ENCODE results near the gene TXNRD1. TPM values are rescaled to one million over a fixed set of nuclear protein-coding genes. Genes with fewer than 3 reads are reported as not detected.

TXNRD1 gene
- total and polyA plus RNA-seq, 2 donors (not counting 1 experiment from before 2014, with no cell fraction given) = 436 to 1,000 TPM

- no peak overlapping the region for H3K4me3 ChIP-seq (replicated peaks in 1 of 4; ENCODE audit: control extremely low read depth in 1 of 4, insufficient read depth in 1 of 4, low read depth in 3 of 4, low read length in 4 of 4)
- H3K36me3 ChIP-seq (ENCODE audit: control insufficient read depth, insufficient read depth, low read length) = no peaks in the 10 kb centered on the region
- no peak overlapping the region for H3K27ac ChIP-seq (ENCODE audit: insufficient read depth, low read length)
- TF ChIP-seq, protein P1, sequence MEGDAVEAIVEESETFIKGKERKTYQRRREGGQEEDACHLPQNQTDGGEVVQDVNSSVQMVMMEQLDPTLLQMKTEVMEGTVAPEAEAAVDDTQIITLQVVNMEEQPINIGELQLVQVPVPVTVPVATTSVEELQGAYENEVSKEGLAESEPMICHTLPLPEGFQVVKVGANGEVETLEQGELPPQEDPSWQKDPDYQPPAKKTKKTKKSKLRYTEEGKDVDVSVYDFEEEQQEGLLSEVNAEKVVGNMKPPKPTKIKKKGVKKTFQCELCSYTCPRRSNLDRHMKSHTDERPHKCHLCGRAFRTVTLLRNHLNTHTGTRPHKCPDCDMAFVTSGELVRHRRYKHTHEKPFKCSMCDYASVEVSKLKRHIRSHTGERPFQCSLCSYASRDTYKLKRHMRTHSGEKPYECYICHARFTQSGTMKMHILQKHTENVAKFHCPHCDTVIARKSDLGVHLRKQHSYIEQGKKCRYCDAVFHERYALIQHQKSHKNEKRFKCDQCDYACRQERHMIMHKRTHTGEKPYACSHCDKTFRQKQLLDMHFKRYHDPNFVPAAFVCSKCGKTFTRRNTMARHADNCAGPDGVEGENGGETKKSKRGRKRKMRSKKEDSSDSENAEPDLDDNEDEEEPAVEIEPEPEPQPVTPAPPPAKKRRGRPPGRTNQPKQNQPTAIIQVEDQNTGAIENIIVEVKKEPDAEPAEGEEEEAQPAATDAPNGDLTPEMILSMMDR (conservative IDR thresholded peaks at IDR 0.05 in 1 of 2, IDR thresholded peaks at IDR 0.05 in 1 of 2; ENCODE audit: low read depth in 1 of 2, low read length in 2 of 2) = no peak
- TF ChIP-seq EZH2 (IDR thresholded peaks at IDR 0.05; ENCODE audit: low read length, missing control alignments) = no peak
- no peak overlapping the region for H2AFZ ChIP-seq (ENCODE audit: low read length)
- no peak overlapping the region for H3K9ac ChIP-seq (ENCODE audit: insufficient read depth, low read length)
- no peaks in the 10 kb centered on the region for H3K4me1 ChIP-seq (ENCODE audit: control insufficient read depth, extremely low read depth, insufficient read depth, low read length)
- no peaks in the 10 kb centered on the region for H3K79me2 ChIP-seq (ENCODE audit: control insufficient read depth, insufficient read depth, low read length)
- no peaks in the 10 kb centered on the region for H4K20me1 ChIP-seq (ENCODE audit: control insufficient read depth, extremely low read depth, insufficient read depth, low read length)
- H3K4me2 ChIP-seq (ENCODE audit: extremely low read depth, insufficient read depth, low read length) = no peak overlapping the region
- no peaks in the 10 kb centered on the region for H3K9me3 ChIP-seq (ENCODE audit: control insufficient read depth, insufficient read depth, low read depth, low read length)
- no peaks in the 10 kb centered on the region for H3K27me3 ChIP-seq (ENCODE audit: control insufficient read depth, insufficient read depth, low read length)
- DNase-seq (ENCODE audit: low read depth in 2 of 2) = no peak
Observed at GRCh38 chr12:104187446-104188155, 28.0 kb upstream of the TXNRD1 start.

GRCh38 chr12:104188534-104188933 lies 27.0 kb upstream of the TXNRD1 start:
- no peak overlapping the region for H3K27ac ChIP-seq (ENCODE audit: insufficient read depth, low read length)
- no peak overlapping the region for H3K4me2 ChIP-seq (ENCODE audit: extremely low read depth, insufficient read depth, low read length)
- H3K79me2 ChIP-seq (ENCODE audit: control insufficient read depth, insufficient read depth, low read length) = no peaks in the 10 kb centered on the region
- no peak overlapping the region for H2AFZ ChIP-seq (ENCODE audit: low read length)
- no peaks in the 10 kb centered on the region for H4K20me1 ChIP-seq (ENCODE audit: control insufficient read depth, extremely low read depth, insufficient read depth, low read length)
- no peaks in the 10 kb centered on the region for H3K27me3 ChIP-seq (ENCODE audit: control insufficient read depth, insufficient read depth, low read length)
- no peaks in the 10 kb centered on the region for H3K36me3 ChIP-seq (ENCODE audit: control insufficient read depth, insufficient read depth, low read length)
- no peak for DNase-seq (ENCODE audit: low read depth in 2 of 2)
- no peaks in the 10 kb centered on the region for H3K4me1 ChIP-seq (ENCODE audit: control insufficient read depth, extremely low read depth, insufficient read depth, low read length)
- H3K9me3 ChIP-seq (ENCODE audit: control insufficient read depth, insufficient read depth, low read depth, low read length) = no peaks in the 10 kb centered on the region
- no peak for TF ChIP-seq EZH2 (IDR thresholded peaks at IDR 0.05; ENCODE audit: low read length, missing control alignments)
- TF ChIP-seq, protein P1 (conservative IDR thresholded peaks at IDR 0.05 in 1 of 2, IDR thresholded peaks at IDR 0.05 in 1 of 2; ENCODE audit: low read depth in 1 of 2, low read length in 2 of 2) = no peak
- H3K9ac ChIP-seq (ENCODE audit: insufficient read depth, low read length) = no peak overlapping the region
- no peak overlapping the region for H3K4me3 ChIP-seq (replicated peaks in 1 of 4; ENCODE audit: control extremely low read depth in 1 of 4, insufficient read depth in 1 of 4, low read depth in 3 of 4, low read length in 4 of 4)

- H2AFZ ChIP-seq (ENCODE audit: low read length) = no peak overlapping the region
- no peaks in the 10 kb centered on the region for H3K9me3 ChIP-seq (ENCODE audit: control insufficient read depth, insufficient read depth, low read depth, low read length)
- TF ChIP-seq, protein P1 (conservative IDR thresholded peaks at IDR 0.05 in 1 of 2, IDR thresholded peaks at IDR 0.05 in 1 of 2; ENCODE audit: low read depth in 1 of 2, low read length in 2 of 2) = no peak
- TF ChIP-seq EZH2 (IDR thresholded peaks at IDR 0.05; ENCODE audit: low read length, missing control alignments) = no peak
- H4K20me1 ChIP-seq (ENCODE audit: control insufficient read depth, extremely low read depth, insufficient read depth, low read length) = no peaks in the 10 kb centered on the region
- no peaks in the 10 kb centered on the region for H3K79me2 ChIP-seq (ENCODE audit: control insufficient read depth, insufficient read depth, low read length)
- no peak overlapping the region for H3K4me2 ChIP-seq (ENCODE audit: extremely low read depth, insufficient read depth, low read length)
- DNase-seq (ENCODE audit: low read depth in 2 of 2) = peak in 1 of 2 donors; percentile 65
- no peak overlapping the region for H3K27ac ChIP-seq (ENCODE audit: insufficient read depth, low read length)
- H3K9ac ChIP-seq (ENCODE audit: insufficient read depth, low read length) = no peak overlapping the region
- H3K4me1 ChIP-seq (ENCODE audit: control insufficient read depth, extremely low read depth, insufficient read depth, low read length) = no peaks in the 10 kb centered on the region
- H3K4me3 ChIP-seq (replicated peaks in 1 of 4; ENCODE audit: control extremely low read depth in 1 of 4, insufficient read depth in 1 of 4, low read depth in 3 of 4, low read length in 4 of 4) = no peak overlapping the region
- no peaks in the 10 kb centered on the region for H3K36me3 ChIP-seq (ENCODE audit: control insufficient read depth, insufficient read depth, low read length)
- H3K27me3 ChIP-seq (ENCODE audit: control insufficient read depth, insufficient read depth, low read length) = no peaks in the 10 kb centered on the region
Observed at GRCh38 chr12:104189915-104190555, 25.5 kb upstream of the TXNRD1 start.
